ENCODE results near the gene GPR179.
A peak's percentile ranks its signal among the peaks of the same experiment; 100 is the strongest.
"Not testable (repeated sequence)": the region's sequence is repeated elsewhere in the genome, so short reads cannot be mapped to it uniquely, and the experiment has no call there.

The GPR179 gene

DNA sequence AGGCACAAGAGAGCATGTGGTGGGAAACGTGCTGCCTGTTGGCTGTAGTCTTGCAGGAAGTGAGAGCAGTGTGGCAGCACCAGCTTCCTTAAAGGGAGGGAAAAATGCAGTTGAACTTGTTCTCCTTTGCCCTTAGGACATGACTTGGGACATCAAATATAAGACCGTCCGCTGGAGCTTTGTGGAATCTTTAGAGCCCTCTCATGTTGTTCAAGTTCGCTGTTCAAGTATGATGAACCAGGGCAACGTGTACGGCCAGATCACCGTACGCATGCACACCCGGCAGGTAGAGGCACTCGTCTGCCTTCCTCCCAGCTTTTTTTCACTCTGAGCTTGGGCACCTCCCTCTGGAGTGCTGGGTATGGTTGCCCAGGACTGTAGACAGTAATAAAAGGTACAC is 23.3 kb downstream of the GPR179 start:
- Histone ChIP-seq H3K9me2 (replicated peaks; ENCODE audit: insufficient read depth, low read length) (no peaks in the 10 kb centered on the region), H3K79me2 (ENCODE audit: insufficient read depth, low read length) (no peaks in the 10 kb centered on the region), H3K4me3 (ENCODE audit: insufficient read depth, low read length, poor library complexity, severe bottlenecking) (no peak overlapping the region), H3K4me2 (ENCODE audit: low read depth, low read length, poor library complexity, severe bottlenecking) (no peak overlapping the region), H3K9ac (ENCODE audit: low read length) (no peak overlapping the region), H3K9me3 (ENCODE audit: insufficient read depth, low read length) (no peaks in the 10 kb centered on the region), H3K27me3 (ENCODE audit: low read length) (no peaks in the 10 kb centered on the region), H3F3A (ENCODE audit: insufficient read depth) (no peaks in the 10 kb centered on the region), H4K20me1 (ENCODE audit: low read depth, low read length) (no peaks in the 10 kb centered on the region), H3K27ac (ENCODE audit: low read depth, low read length) (no peak overlapping the region), H3K36me3 (ENCODE audit: low read length) (no peaks in the 10 kb centered on the region), H2AFZ (ENCODE audit: low read depth, low read length, severe bottlenecking) (no peak overlapping the region)
- TF ChIP-seq, protein P1, sequence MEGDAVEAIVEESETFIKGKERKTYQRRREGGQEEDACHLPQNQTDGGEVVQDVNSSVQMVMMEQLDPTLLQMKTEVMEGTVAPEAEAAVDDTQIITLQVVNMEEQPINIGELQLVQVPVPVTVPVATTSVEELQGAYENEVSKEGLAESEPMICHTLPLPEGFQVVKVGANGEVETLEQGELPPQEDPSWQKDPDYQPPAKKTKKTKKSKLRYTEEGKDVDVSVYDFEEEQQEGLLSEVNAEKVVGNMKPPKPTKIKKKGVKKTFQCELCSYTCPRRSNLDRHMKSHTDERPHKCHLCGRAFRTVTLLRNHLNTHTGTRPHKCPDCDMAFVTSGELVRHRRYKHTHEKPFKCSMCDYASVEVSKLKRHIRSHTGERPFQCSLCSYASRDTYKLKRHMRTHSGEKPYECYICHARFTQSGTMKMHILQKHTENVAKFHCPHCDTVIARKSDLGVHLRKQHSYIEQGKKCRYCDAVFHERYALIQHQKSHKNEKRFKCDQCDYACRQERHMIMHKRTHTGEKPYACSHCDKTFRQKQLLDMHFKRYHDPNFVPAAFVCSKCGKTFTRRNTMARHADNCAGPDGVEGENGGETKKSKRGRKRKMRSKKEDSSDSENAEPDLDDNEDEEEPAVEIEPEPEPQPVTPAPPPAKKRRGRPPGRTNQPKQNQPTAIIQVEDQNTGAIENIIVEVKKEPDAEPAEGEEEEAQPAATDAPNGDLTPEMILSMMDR (IDR thresholded peaks at IDR 0.05; ENCODE audit: insufficient read depth, low read length, poor library complexity, severe bottlenecking): no peak
- no peak for TF ChIP-seq EZH2phosphoT487 (conservative IDR thresholded peaks at IDR 0.05; ENCODE audit: low read length)

GRCh38 chr17:38317081-38317480 is 26.7 kb downstream of the GPR179 start:
- H3K9ac ChIP-seq (ENCODE audit: low read length): no peak overlapping the region
- H3K4me3 ChIP-seq (ENCODE audit: insufficient read depth, low read length, poor library complexity, severe bottlenecking): no peak overlapping the region
- H3K36me3 ChIP-seq (ENCODE audit: low read length): no peaks in the 10 kb centered on the region
- H2AFZ ChIP-seq (ENCODE audit: low read depth, low read length, severe bottlenecking): no peak overlapping the region
- H3K79me2 ChIP-seq (ENCODE audit: insufficient read depth, low read length): no peaks in the 10 kb centered on the region
- no peaks in the 10 kb centered on the region for H3K27me3 ChIP-seq (ENCODE audit: low read length)
- H3K9me2 ChIP-seq (replicated peaks; ENCODE audit: insufficient read depth, low read length): no peaks in the 10 kb centered on the region
- H3F3A ChIP-seq (ENCODE audit: insufficient read depth): no peaks in the 10 kb centered on the region
- H3K9me3 ChIP-seq (ENCODE audit: insufficient read depth, low read length): no peaks in the 10 kb centered on the region
- no peak overlapping the region for H3K27ac ChIP-seq (ENCODE audit: low read depth, low read length)
- TF ChIP-seq, protein P1 (IDR thresholded peaks at IDR 0.05; ENCODE audit: insufficient read depth, low read length, poor library complexity, severe bottlenecking): no peak
- no peak for TF ChIP-seq EZH2phosphoT487 (conservative IDR thresholded peaks at IDR 0.05; ENCODE audit: low read length)
- no peaks in the 10 kb centered on the region for H4K20me1 ChIP-seq (ENCODE audit: low read depth, low read length)
- no peak overlapping the region for H3K4me2 ChIP-seq (ENCODE audit: low read depth, low read length, poor library complexity, severe bottlenecking)

GRCh38 chr17:38315497-38315896 is 28.3 kb downstream of the GPR179 start:
- no peak overlapping the region for H3K4me3 ChIP-seq (ENCODE audit: insufficient read depth, low read length, poor library complexity, severe bottlenecking)
- no peaks in the 10 kb centered on the region for H3F3A ChIP-seq (ENCODE audit: insufficient read depth)
- H3K27ac ChIP-seq (ENCODE audit: low read depth, low read length): no peak overlapping the region
- no peaks in the 10 kb centered on the region for H4K20me1 ChIP-seq (ENCODE audit: low read depth, low read length)
- no peak overlapping the region for H2AFZ ChIP-seq (ENCODE audit: low read depth, low read length, severe bottlenecking)
- no peak overlapping the region for H3K9ac ChIP-seq (ENCODE audit: low read length)
- no peaks in the 10 kb centered on the region for H3K9me2 ChIP-seq (replicated peaks; ENCODE audit: insufficient read depth, low read length)
- H3K9me3 ChIP-seq (ENCODE audit: insufficient read depth, low read length): no peaks in the 10 kb centered on the region
- no peaks in the 10 kb centered on the region for H3K79me2 ChIP-seq (ENCODE audit: insufficient read depth, low read length)
- no peaks in the 10 kb centered on the region for H3K36me3 ChIP-seq (ENCODE audit: low read length)
- no peaks in the 10 kb centered on the region for H3K27me3 ChIP-seq (ENCODE audit: low read length)
- no peak for TF ChIP-seq EZH2phosphoT487 (conservative IDR thresholded peaks at IDR 0.05; ENCODE audit: low read length)
- TF ChIP-seq, protein P1 (IDR thresholded peaks at IDR 0.05; ENCODE audit: insufficient read depth, low read length, poor library complexity, severe bottlenecking): no peak
- no peak overlapping the region for H3K4me2 ChIP-seq (ENCODE audit: low read depth, low read length, poor library complexity, severe bottlenecking)

- not testable (repeated sequence) for H3K36me3 ChIP-seq (ENCODE audit: low read length); H3F3A ChIP-seq (ENCODE audit: insufficient read depth); H3K9me2 ChIP-seq (replicated peaks; ENCODE audit: insufficient read depth, low read length); H3K79me2 ChIP-seq (ENCODE audit: insufficient read depth, low read length); H3K27ac ChIP-seq (ENCODE audit: low read depth, low read length); H3K9me3 ChIP-seq (ENCODE audit: insufficient read depth, low read length); H3K27me3 ChIP-seq (ENCODE audit: low read length); H4K20me1 ChIP-seq (ENCODE audit: low read depth, low read length)
- Histone ChIP-seq H3K9ac (ENCODE audit: low read length) (peak within 1 kb of the TSS; percentile 41), H2AFZ (ENCODE audit: low read depth, low read length, severe bottlenecking) (peak within 1 kb of the TSS; percentile 32), H3K4me2 (ENCODE audit: low read depth, low read length, poor library complexity, severe bottlenecking) (peak within 1 kb of the TSS; percentile 36), H3K4me3 (ENCODE audit: insufficient read depth, low read length, poor library complexity, severe bottlenecking) (peak within 1 kb of the TSS; percentile 49)
These were observed 46.8 kb downstream of the GPR179 start, which contains the start of gene MRPL45 for GRCh38 chr17:38296834-38297517. MRPL45 (plus strand) TSS chr17:38297168; CDS start chr17:38297184, 16 bp downstream.

DNA sequence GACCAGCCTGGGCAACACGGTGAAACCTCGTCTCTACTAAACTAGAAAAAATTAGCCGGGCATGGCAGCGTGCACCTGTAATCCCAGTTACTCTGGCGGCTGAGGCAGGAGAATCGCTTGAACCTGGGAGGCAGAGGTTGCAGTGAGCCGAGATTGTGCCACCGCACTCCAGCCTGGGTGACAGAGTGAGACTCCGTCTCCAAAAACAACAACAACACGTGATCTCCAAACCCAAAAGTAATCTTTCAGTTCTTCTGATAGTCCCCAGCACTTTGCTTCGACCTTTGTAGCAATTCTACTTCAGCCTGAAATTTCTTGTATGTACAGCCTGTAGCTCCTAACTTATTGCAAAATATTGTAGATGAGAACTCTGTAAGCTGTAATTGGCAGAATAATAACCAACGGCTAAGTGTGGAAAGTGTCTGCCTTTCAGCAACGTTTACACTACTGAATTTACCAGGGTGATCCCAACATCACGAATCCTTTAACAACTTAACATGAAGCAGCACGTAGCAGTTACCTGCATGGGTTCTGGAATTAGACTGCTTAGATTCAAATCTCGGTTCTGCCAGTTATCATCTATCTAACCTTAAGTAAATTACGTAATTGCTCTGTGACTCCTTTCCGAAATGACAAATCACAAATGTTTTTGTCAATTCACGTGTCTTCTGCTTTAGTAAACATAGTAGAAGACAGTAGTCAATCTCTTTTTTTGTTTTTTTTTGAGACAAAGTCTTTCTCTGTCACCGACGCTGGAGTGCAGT is 48.0 kb downstream of the GPR179 start:
- H4K20me1 ChIP-seq (ENCODE audit: low read depth, low read length); H3K4me3 ChIP-seq (ENCODE audit: insufficient read depth, low read length, poor library complexity, severe bottlenecking); H3K27ac ChIP-seq (ENCODE audit: low read depth, low read length); H3K36me3 ChIP-seq (ENCODE audit: low read length); H3K9me2 ChIP-seq (replicated peaks; ENCODE audit: insufficient read depth, low read length); H3K79me2 ChIP-seq (ENCODE audit: insufficient read depth, low read length); H3F3A ChIP-seq (ENCODE audit: insufficient read depth); H3K9me3 ChIP-seq (ENCODE audit: insufficient read depth, low read length); H3K27me3 ChIP-seq (ENCODE audit: low read length): not testable (repeated sequence)
- Histone ChIP-seq H3K4me2 (ENCODE audit: low read depth, low read length, poor library complexity, severe bottlenecking) (peak overlapping the region; percentile 26), H3K9ac (ENCODE audit: low read length) (peak overlapping the region; percentile 36; the same call in 1 of the 2 replicates), H2AFZ (ENCODE audit: low read depth, low read length, severe bottlenecking) (peak overlapping the region; percentile 32)

All from SU-DHL-6 (cell line).